ENCODE measurements around the gene PTPRM.

- TF ChIP-seq POLR2AphosphoS5 (IDR thresholded peaks at IDR 0.05; ENCODE audit: low read depth, low read length): no peak
- TF ChIP-seq CTCF (IDR thresholded peaks at IDR 0.05 in 2 of 3, conservative IDR thresholded peaks at IDR 0.05 in 1 of 3; ENCODE audit: borderline replicate concordance in 1 of 3, insufficient read depth in 1 of 3, low read depth in 2 of 3, low read length in 2 of 3): no peak
- TF ChIP-seq ZFX (IDR thresholded peaks at IDR 0.05): no peak
- TF ChIP-seq EZH2 (IDR thresholded peaks at IDR 0.05): no peak
- TF ChIP-seq RAD21 (IDR thresholded peaks at IDR 0.05; ENCODE audit: low read depth): no peak
- TF ChIP-seq SP1 (IDR thresholded peaks at IDR 0.05; ENCODE audit: low read depth): no peak
Measured at GRCh38 chr18:8277270-8277669, 710.2 kb downstream of the PTPRM start.

All from HCT116 (cell line).